Type B pancreatic cell (in vitro differentiated cells): ENCODE measurements around the gene NGF. TPM values are rescaled to one million over a fixed set of nuclear protein-coding genes. Genes with fewer than 3 reads are reported as not detected.
"Not testable (repeated sequence)": the region's sequence is repeated elsewhere in the genome, so short reads cannot be mapped to it uniquely, and the experiment has no call there.

Source experiments
- DNase-seq: peaks from one replicate; pipeline ENCODE4 v3.0.0; 2021; ENCODE audit warnings: mixed read lengths; ENCODE audit not compliant: unreplicated experiment; ENCODE audit errors: extremely low spot score
- H3K27ac Mint-ChIP-seq: 2 replicates; pipeline ENCODE4 v1.8.0; 2021; ENCODE audit warnings: mild to moderate bottlenecking, mixed read lengths
- H3K27me3 Mint-ChIP-seq: 2 replicates; pipeline ENCODE4 v1.8.0; 2021; ENCODE audit warnings: mixed read lengths
- H3K36me3 Mint-ChIP-seq: 2 replicates; pipeline ENCODE4 v1.8.0; 2021; ENCODE audit warnings: mixed read lengths
- H3K4me1 Mint-ChIP-seq: one replicate; pipeline ENCODE4 v1.8.0; 2021; ENCODE audit warnings: mixed read lengths; ENCODE audit not compliant: unreplicated experiment
- H3K4me3 Mint-ChIP-seq: 2 replicates; pipeline ENCODE4 v1.8.0; 2021; ENCODE audit warnings: mild to moderate bottlenecking, mixed read lengths
- H3K9me3 Mint-ChIP-seq: 2 replicates; pipeline ENCODE4 v1.8.0; 2021; ENCODE audit warnings: mixed read lengths
- total RNA-seq: library from RNA; stranded (reverse); gene quantifications from 2 replicates; pipeline ENCODE4 v1.2.1, GENCODE V29; 2021; ENCODE audit warnings: low replicate concordance
- TF ChIP-seq, protein P1 (sequence below): fragments of 200-600 bp; sonication (generic); conservative IDR thresholded peaks from 2 replicates; pipeline ENCODE4 v1.5.0; 2021; ENCODE audit warnings: antibody characterized with exemption, mild to moderate bottlenecking

The NGF gene
- total RNA-seq, 1 donor from 2014 or later, result 3.3 TPM

DNA sequence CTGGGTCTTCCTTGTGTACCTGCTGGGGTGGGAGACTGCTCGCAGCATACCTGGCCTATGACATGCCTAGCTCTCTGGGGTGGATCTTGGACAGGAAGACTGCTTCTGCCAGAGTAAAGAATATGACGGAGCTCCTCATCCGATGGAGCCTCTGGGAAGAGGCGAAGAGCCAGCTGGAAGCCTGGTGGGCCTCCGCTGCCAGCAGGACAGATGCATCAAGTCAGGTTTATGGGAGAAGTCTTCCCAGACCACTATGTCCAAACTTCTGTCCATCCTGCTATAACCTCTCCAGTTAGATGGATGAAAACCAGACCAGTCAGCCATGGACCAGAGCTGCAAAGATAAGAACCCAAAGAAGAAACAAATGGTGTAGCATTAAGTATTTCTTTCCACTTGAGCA, 27.7 kb upstream of the NGF start:
- Mint-ChIP-seq H3K27me3 (peaks cover 5% of the 10 kb centered on the region), H3K9me3 (no peaks in the 10 kb centered on the region), H3K4me3 (no peak overlapping the region), H3K27ac (no peak overlapping the region), H3K36me3 (no peaks in the 10 kb centered on the region), H3K4me1 (no peaks in the 10 kb centered on the region)
- DNase-seq, result no peak
- TF ChIP-seq, protein P1, sequence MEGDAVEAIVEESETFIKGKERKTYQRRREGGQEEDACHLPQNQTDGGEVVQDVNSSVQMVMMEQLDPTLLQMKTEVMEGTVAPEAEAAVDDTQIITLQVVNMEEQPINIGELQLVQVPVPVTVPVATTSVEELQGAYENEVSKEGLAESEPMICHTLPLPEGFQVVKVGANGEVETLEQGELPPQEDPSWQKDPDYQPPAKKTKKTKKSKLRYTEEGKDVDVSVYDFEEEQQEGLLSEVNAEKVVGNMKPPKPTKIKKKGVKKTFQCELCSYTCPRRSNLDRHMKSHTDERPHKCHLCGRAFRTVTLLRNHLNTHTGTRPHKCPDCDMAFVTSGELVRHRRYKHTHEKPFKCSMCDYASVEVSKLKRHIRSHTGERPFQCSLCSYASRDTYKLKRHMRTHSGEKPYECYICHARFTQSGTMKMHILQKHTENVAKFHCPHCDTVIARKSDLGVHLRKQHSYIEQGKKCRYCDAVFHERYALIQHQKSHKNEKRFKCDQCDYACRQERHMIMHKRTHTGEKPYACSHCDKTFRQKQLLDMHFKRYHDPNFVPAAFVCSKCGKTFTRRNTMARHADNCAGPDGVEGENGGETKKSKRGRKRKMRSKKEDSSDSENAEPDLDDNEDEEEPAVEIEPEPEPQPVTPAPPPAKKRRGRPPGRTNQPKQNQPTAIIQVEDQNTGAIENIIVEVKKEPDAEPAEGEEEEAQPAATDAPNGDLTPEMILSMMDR, result no peak

DNA sequence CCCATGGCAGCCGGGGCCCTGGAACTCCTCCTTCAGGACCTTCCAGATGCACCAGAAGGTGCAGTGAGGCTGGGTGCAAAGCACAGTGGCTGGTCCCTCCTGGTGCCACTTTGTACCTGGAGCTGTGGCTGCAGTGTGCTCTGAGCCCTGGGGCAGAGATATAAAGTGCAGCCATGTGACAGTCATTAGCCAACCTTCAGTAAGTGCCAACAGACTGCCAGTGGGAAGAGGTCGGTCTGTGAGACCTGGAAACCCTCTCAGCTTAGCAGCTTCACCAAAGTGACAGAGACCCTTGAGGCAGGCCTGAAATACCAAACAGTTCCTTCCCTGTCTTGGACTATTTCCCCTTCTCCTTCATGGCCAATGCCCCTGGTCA, 26.7 kb upstream of the NGF start:
- H3K27ac Mint-ChIP-seq, result no peak overlapping the region
- H3K9me3 Mint-ChIP-seq, result no peaks in the 10 kb centered on the region
- H3K4me3 Mint-ChIP-seq, result no peak overlapping the region
- H3K36me3 Mint-ChIP-seq, result no peaks in the 10 kb centered on the region
- DNase-seq, result no peak
- H3K27me3 Mint-ChIP-seq, result peaks cover 5% of the 10 kb centered on the region
- TF ChIP-seq, protein P1, result no peak
- no peaks in the 10 kb centered on the region for H3K4me1 Mint-ChIP-seq

DNA sequence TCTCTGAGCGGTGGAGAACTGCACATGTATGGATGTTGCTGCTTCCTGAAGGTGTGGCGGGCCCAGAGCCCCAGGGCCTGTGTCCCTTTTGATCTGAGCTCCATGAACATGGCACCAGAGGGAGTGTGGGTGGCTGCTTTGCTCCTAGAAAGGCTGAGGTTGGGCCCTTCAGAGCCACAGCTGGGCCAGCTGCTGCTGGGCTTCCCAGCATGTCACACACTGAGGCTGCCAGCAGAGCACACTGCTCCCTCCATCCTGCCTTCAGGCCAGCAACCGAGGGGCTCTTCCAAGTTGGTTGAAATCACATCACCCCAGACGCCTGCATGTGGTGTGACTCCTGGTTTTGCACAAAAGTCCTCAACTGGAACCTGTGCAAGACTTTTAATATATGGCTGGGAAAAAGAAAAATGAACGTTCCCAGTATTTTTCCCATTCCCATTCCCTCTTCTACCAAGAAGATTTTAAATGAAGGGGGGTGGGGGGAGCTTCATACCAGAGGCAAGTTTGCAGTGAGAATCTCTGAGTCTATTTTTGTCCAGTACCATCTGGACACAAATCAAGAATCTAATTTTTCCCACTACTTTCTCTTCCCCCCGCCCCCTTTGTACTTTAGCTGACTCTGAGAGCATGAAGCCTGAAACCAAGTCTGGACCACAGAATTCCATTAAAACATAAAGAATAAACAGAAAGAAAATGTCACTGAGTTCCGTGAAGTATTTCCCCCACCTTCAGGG, 26.2 kb upstream of the NGF start:
- Mint-ChIP-seq H3K27me3 (peaks cover 5% of the 10 kb centered on the region), H3K27ac (no peak overlapping the region), H3K4me1 (no peaks in the 10 kb centered on the region), H3K4me3 (no peak overlapping the region), H3K36me3 (no peaks in the 10 kb centered on the region), H3K9me3 (no peaks in the 10 kb centered on the region)
- no peak for DNase-seq
- TF ChIP-seq, protein P1, result no peak

DNA sequence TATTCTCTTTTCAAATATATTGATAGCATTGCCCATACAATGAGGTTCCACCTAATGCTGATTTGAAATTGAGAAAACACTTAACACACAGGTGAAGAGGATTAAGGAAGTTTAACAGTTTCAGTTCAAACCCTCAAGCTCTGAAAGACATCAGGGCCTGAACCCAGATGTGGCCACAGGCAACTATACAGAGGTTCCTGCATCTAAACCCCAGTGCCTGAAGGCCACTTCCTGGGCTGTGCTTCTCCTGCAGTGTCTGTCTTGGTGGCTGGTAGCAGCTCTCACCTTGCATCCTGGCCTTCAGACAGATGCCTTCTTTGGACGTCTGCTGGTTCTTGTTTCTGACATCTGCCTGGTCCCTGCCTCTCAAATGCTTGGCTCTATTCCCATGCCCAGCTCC, 25.1 kb upstream of the NGF start:
- Mint-ChIP-seq H3K27me3 (peaks cover 5% of the 10 kb centered on the region), H3K9me3 (no peaks in the 10 kb centered on the region), H3K27ac (no peak overlapping the region), H3K4me1 (no peaks in the 10 kb centered on the region), H3K36me3 (no peaks in the 10 kb centered on the region), H3K4me3 (no peak overlapping the region)
- no peak for DNase-seq
- TF ChIP-seq, protein P1, result no peak

DNA sequence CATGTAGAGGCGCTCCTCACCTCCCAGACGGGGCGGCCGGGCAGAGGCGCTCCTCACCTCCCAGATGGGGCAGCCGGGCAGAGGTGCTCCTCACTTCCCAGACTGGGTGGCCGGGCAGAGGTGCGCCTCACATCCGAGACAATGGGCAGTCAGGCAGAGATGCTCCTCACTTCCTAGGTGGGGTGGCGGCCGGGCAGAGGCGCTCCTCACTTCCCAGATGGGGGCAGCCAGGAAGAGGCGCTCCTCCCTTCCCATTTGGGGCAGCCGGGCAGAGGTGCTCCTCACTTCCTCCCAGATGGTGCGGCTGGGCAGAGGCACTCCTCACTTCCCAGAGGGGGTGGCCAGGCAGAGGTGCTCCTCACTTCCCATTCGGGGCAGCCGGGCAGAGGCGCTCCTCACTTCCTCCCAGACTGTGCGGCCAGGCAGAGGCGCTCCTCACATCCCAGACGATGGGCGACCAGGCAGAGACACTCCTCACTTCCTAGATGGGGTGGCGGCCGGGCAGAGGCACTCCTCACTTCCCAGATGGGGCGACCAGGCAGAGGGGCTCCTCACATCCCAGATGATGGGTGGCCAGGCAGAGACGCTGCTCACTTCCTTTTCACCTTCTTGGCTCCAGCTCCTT, 22.6 kb upstream of the NGF start:
- H3K36me3 Mint-ChIP-seq, H3K4me3 Mint-ChIP-seq, H3K4me1 Mint-ChIP-seq, H3K27ac Mint-ChIP-seq, H3K27me3 Mint-ChIP-seq, DNase-seq, H3K9me3 Mint-ChIP-seq: not testable (repeated sequence)

DNA sequence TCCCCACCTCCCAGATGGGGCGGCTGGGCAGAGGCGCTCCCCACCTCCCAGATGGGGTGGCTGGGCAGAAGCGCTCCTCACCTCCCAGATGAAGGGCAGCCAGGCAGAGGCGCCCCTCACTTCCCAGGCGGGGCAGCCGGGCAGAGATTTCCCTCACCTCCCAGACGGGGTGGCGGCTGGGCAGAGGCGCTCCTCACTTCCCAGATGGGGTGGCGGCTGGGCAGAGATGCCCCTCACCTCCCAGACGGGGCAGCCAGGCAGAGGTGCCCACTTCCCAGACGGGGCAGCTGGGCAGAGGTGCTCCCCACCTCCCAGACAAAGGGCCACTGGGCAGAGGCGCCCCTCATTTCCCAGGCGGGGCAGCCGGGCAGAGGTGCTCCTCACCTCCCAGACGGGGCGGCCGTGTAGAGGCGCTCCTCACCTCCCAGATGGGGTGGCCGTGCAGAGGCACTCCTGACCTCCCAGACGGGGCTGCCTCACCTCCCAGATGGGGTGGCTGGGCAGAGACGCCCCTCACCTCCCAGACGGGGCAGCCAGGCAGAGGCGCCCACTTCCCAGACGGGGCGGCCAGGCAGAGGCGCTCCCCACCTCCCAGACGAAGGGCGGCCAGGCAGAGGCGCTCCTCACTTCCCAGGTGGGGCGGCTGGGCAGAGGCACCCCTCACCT, 21.9 kb upstream of the NGF start:
- H3K27ac Mint-ChIP-seq, H3K9me3 Mint-ChIP-seq, DNase-seq, H3K27me3 Mint-ChIP-seq, H3K4me3 Mint-ChIP-seq, H3K4me1 Mint-ChIP-seq, H3K36me3 Mint-ChIP-seq: not testable (repeated sequence)
